ENCODE measurements around the gene DDI2.

Gene DDI2

GRCh38 chr1:15680561-15681348 is 63.5 kb downstream of the DDI2 start:
- Histone ChIP-seq H3F3A (ENCODE audit: low read depth) (no peaks in the 10 kb centered on the region), H3K36me3 (ENCODE audit: insufficient read depth, low read length) (no peaks in the 10 kb centered on the region), H3K79me2 (ENCODE audit: insufficient read depth, low read length) (peaks cover 20% of the 10 kb centered on the region), H2AFZ (ENCODE audit: low read length) (no peak overlapping the region), H3K9ac (ENCODE audit: low read depth, low read length, poor library complexity, severe bottlenecking) (no peak overlapping the region), H3K4me2 (ENCODE audit: low read depth, low read length, poor library complexity, severe bottlenecking) (no peak overlapping the region), H4K20me1 (ENCODE audit: insufficient read depth, low read length, poor library complexity, severe bottlenecking) (peaks cover 11% of the 10 kb centered on the region), H3K9me2 (replicated peaks; ENCODE audit: low read depth, low read length) (no peaks in the 10 kb centered on the region), H3K9me3 (ENCODE audit: insufficient read depth, low read depth, low read length) (no peaks in the 10 kb centered on the region), H3K27me3 (ENCODE audit: insufficient read depth, low read length, poor library complexity, severe bottlenecking) (no peaks in the 10 kb centered on the region), H3K4me3 (ENCODE audit: low read length, poor library complexity, severe bottlenecking) (no peak overlapping the region), H3K4me1 (ENCODE audit: insufficient read depth, low read length, poor library complexity, severe bottlenecking) (peaks cover 15% of the 10 kb centered on the region)
- TF ChIP-seq EZH2phosphoT487 (IDR thresholded peaks at IDR 0.05; ENCODE audit: borderline replicate concordance) (no peak), CTCF (conservative IDR thresholded peaks at IDR 0.05; ENCODE audit: low read length) (no peak)

GRCh38 chr1:15681349-15682292 is 64.4 kb downstream of the DDI2 start:
- H3K4me3 ChIP-seq (ENCODE audit: low read length, poor library complexity, severe bottlenecking), result no peak overlapping the region
- H3F3A ChIP-seq (ENCODE audit: low read depth), result no peaks in the 10 kb centered on the region
- peaks cover 21% of the 10 kb centered on the region for H3K4me1 ChIP-seq (ENCODE audit: insufficient read depth, low read length, poor library complexity, severe bottlenecking)
- no peak overlapping the region for H2AFZ ChIP-seq (ENCODE audit: low read length)
- peaks cover 29% of the 10 kb centered on the region for H3K79me2 ChIP-seq (ENCODE audit: insufficient read depth, low read length)
- H4K20me1 ChIP-seq (ENCODE audit: insufficient read depth, low read length, poor library complexity, severe bottlenecking), result peaks cover 17% of the 10 kb centered on the region
- no peak overlapping the region for H3K9ac ChIP-seq (ENCODE audit: low read depth, low read length, poor library complexity, severe bottlenecking)
- no peaks in the 10 kb centered on the region for H3K27me3 ChIP-seq (ENCODE audit: insufficient read depth, low read length, poor library complexity, severe bottlenecking)
- no peaks in the 10 kb centered on the region for H3K36me3 ChIP-seq (ENCODE audit: insufficient read depth, low read length)
- TF ChIP-seq CTCF (conservative IDR thresholded peaks at IDR 0.05; ENCODE audit: low read length), result no peak
- no peak for TF ChIP-seq EZH2phosphoT487 (IDR thresholded peaks at IDR 0.05; ENCODE audit: borderline replicate concordance)
- no peaks in the 10 kb centered on the region for H3K9me3 ChIP-seq (ENCODE audit: insufficient read depth, low read depth, low read length)
- no peaks in the 10 kb centered on the region for H3K9me2 ChIP-seq (replicated peaks; ENCODE audit: low read depth, low read length)
- no peak overlapping the region for H3K4me2 ChIP-seq (ENCODE audit: low read depth, low read length, poor library complexity, severe bottlenecking)

GRCh38 chr1:15682936-15683341 is 65.7 kb downstream of the DDI2 start:
- Histone ChIP-seq H2AFZ (ENCODE audit: low read length) (no peak overlapping the region), H3K4me3 (ENCODE audit: low read length, poor library complexity, severe bottlenecking) (no peak overlapping the region), H3K36me3 (ENCODE audit: insufficient read depth, low read length) (no peaks in the 10 kb centered on the region), H3K4me2 (ENCODE audit: low read depth, low read length, poor library complexity, severe bottlenecking) (no peak overlapping the region), H3K9ac (ENCODE audit: low read depth, low read length, poor library complexity, severe bottlenecking) (no peak overlapping the region), H3K9me2 (replicated peaks; ENCODE audit: low read depth, low read length) (no peaks in the 10 kb centered on the region), H4K20me1 (ENCODE audit: insufficient read depth, low read length, poor library complexity, severe bottlenecking) (peaks cover 17% of the 10 kb centered on the region), H3K4me1 (ENCODE audit: insufficient read depth, low read length, poor library complexity, severe bottlenecking) (peaks cover 30% of the 10 kb centered on the region), H3K79me2 (ENCODE audit: insufficient read depth, low read length) (peaks cover 41% of the 10 kb centered on the region), H3K9me3 (ENCODE audit: insufficient read depth, low read depth, low read length) (no peaks in the 10 kb centered on the region), H3K27me3 (ENCODE audit: insufficient read depth, low read length, poor library complexity, severe bottlenecking) (no peaks in the 10 kb centered on the region), H3F3A (ENCODE audit: low read depth) (no peaks in the 10 kb centered on the region)
- TF ChIP-seq CTCF (conservative IDR thresholded peaks at IDR 0.05; ENCODE audit: low read length), result no peak
- no peak for TF ChIP-seq EZH2phosphoT487 (IDR thresholded peaks at IDR 0.05; ENCODE audit: borderline replicate concordance)

Data from Loucy (cell line).